CD4-positive, alpha-beta T cell (primary cell): ENCODE data around the gene CD109. TPM values are rescaled to one million over a fixed set of nuclear protein-coding genes. Genes with fewer than 3 reads are reported as not detected.

Source experiments
- ATAC-seq: fragments of 200-7000 bp; cut with Tn5 transposase; one replicate; pipeline ENCODE4 v1.10.0; 2022; ENCODE audit warnings: mild to moderate bottlenecking; ENCODE audit not compliant: poor library complexity
- CTCF ChIA-PET: fragments of 350-600 bp; sonication (Branson Sonifier 250); formaldehyde crosslinking; loops from one replicate; lab custom pipeline; 2021; ENCODE audit warnings: antibody characterized with exemption, inconsistent platforms; lab: Charles Lee
- POLR2A ChIA-PET: fragments of 350-600 bp; sonication (Branson Sonifier 250); formaldehyde crosslinking; loops from one replicate; lab custom pipeline; 2021; ENCODE audit warnings: antibody characterized with exemption, inconsistent platforms; lab: Charles Lee
- DNase-seq, 14 experiments: peaks; one replicate each; pipeline ENCODE4 v3.0.0-alpha.2; 2013 to 2020; ENCODE audit warnings: mixed read lengths in 2 of 14
- H3K27ac ChIP-seq, 2 donors: one replicate each; pipeline versions ENCODE4 v1.5.1 to v1.7.0; 2013; ENCODE audit warnings: low read length in 2 of 2, low read depth in 1 of 2, mild to moderate bottlenecking in 1 of 2
- H3K27me3 ChIP-seq, 2 experiments: 1 replicate in 1 of 2; 2 replicates in 1 of 2; pipeline versions ENCODE4 v1.6.1 to v1.7.0; 2013; ENCODE audit warnings: low read length in 2 of 2, control low read depth in 1 of 2, mild to moderate bottlenecking in 1 of 2, moderate library complexity in 1 of 2; ENCODE audit not compliant: insufficient read depth in 2 of 2, control insufficient read depth in 1 of 2
- H3K36me3 ChIP-seq: one replicate; pipeline ENCODE4 v1.6.1; 2013; ENCODE audit warnings: low read length, control low read depth; ENCODE audit not compliant: insufficient read depth
- H3K4me1 ChIP-seq: one replicate; pipeline ENCODE4 v1.6.1; 2013; ENCODE audit warnings: low read length, control low read depth; ENCODE audit not compliant: insufficient read depth
- H3K4me3 ChIP-seq: one replicate; pipeline ENCODE4 v1.5.1; 2013; ENCODE audit warnings: mild to moderate bottlenecking, low read length, moderate library complexity
- H3K9me3 ChIP-seq, 2 experiments: 1 replicate in 1 of 2; 2 replicates in 1 of 2; pipeline versions ENCODE4 v1.6.1 to v1.7.0; 2013; ENCODE audit warnings: low read length in 2 of 2, mild to moderate bottlenecking in 2 of 2, control low read depth in 1 of 2, moderate library complexity in 1 of 2; ENCODE audit not compliant: control insufficient read depth in 1 of 2, insufficient read depth in 1 of 2
- H3K27ac Mint-ChIP-seq: one replicate; pipeline ENCODE4 v1.8.0; 2020; ENCODE audit warnings: mixed read lengths
- H3K27me3 Mint-ChIP-seq: one replicate; pipeline ENCODE4 v1.8.0; 2021; ENCODE audit warnings: mixed read lengths
- H3K36me3 Mint-ChIP-seq: one replicate; pipeline ENCODE4 v1.8.0; 2021; ENCODE audit warnings: low read depth, mixed read lengths
- H3K4me1 Mint-ChIP-seq: one replicate; pipeline ENCODE4 v1.8.0; 2021; ENCODE audit warnings: low read depth, mixed read lengths
- H3K4me3 Mint-ChIP-seq: one replicate; pipeline ENCODE4 v1.8.0; 2020; ENCODE audit warnings: mild to moderate bottlenecking, mixed read lengths
- H3K9me3 Mint-ChIP-seq: one replicate; pipeline ENCODE4 v1.8.0; 2020; ENCODE audit warnings: mixed read lengths
- CTCF ChIP-seq: fragments of 200-600 bp; IDR thresholded peaks from one replicate; pipeline ENCODE4 v1.8.0; 2022; ENCODE audit warnings: antibody characterized with exemption, mild to moderate bottlenecking
- intact Hi-C, 2 experiments: fragments of 100-400 bp; cut with DNase I in 1 of 2; cut with micrococcal nuclease in 1 of 2; formaldehyde crosslinking; loops; one replicate each; pipeline versions ENCODE4 v1.15.1 to v1.9.0; 2023 to 2025; cut with DNase I, micrococcal nuclease
- total RNA-seq, 174 experiments: library from RNA in 2 of 174; stranded (reverse) in 2 of 174; gene quantifications; one replicate each; pipeline ENCODE4 v1.2.3 and lab custom pipeline; 2021 to 2026

The CD109 gene
- total RNA-seq, 2 experiments from 2014 or later = 0.75 to 0.80 TPM

- DNase-seq = no peak
- no peaks in the 10 kb centered on the region for H3K36me3 ChIP-seq
- Mint-ChIP-seq H3K4me3 (no peak overlapping the region), H3K27me3 (peaks cover 21% of the 10 kb centered on the region), H3K36me3 (no peaks in the 10 kb centered on the region), H3K4me1 (no peaks in the 10 kb centered on the region), H3K27ac (no peak overlapping the region), H3K9me3 (no peaks in the 10 kb centered on the region)
- no peaks in the 10 kb centered on the region for H3K4me1 ChIP-seq
- H3K27me3 ChIP-seq = peaks cover 0 to 8% of the 10 kb centered on the region in 2 experiments
- TF ChIP-seq CTCF = no peak
- intact Hi-C loops = no loop called here
- ATAC-seq = no peak
- ChIA-PET POLR2A (no interaction called here), CTCF (no interaction called here)
- no peak overlapping the region for H3K27ac ChIP-seq
- no peak overlapping the region for H3K4me3 ChIP-seq
- H3K9me3 ChIP-seq = no peaks in the 10 kb centered on the region
Observed at GRCh38 chr6:73664701-73665100, 31.3 kb upstream of the CD109 start.

GRCh38 chr6:73665686-73666319, 30.2 kb upstream of the CD109 start:
- Mint-ChIP-seq H3K36me3 (no peaks in the 10 kb centered on the region), H3K27ac (no peak overlapping the region), H3K4me3 (no peak overlapping the region), H3K27me3 (peaks cover 32% of the 10 kb centered on the region), H3K9me3 (no peaks in the 10 kb centered on the region), H3K4me1 (no peaks in the 10 kb centered on the region)
- Histone ChIP-seq H3K4me1 (no peaks in the 10 kb centered on the region), H3K36me3 (no peaks in the 10 kb centered on the region), H3K9me3 (no peaks in the 10 kb centered on the region), H3K4me3 (no peak overlapping the region), H3K27ac (no peak overlapping the region), H3K27me3 (peaks cover 0 to 8% of the 10 kb centered on the region in 2 experiments)
- CTCF ChIA-PET = interaction anchor here (1.2 kb wide), 1 partner anchor 1543 kb away, joined by 3 read pairs; no protein-coding TSS in a partner anchor
- intact Hi-C loops = no loop called here
- POLR2A ChIA-PET = no interaction called here
- no peak for TF ChIP-seq CTCF
- DNase-seq (no peak), ATAC-seq (no peak)

DNA sequence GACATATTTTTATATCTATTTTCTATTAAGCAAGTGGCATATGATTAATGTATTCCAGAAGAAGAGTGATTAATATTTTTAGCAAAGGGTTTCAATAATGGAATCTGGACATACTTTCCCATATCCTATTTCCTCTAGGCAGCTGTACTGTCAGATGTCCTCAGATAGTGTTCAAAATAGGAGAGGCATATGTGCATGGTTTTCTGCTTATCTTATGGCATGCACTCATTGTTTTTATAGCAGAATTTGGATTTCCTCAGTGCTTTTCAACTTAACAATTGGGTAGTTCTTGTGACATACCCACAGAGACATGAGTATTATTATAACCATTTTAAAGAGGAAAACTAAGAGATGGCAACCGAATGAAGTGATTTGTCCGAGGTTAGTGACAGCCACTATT, 29.6 kb upstream of the CD109 start:
- POLR2A ChIA-PET = no interaction called here
- intact Hi-C loops = no loop called here
- H3K4me3 ChIP-seq = no peak overlapping the region
- H3K27me3 ChIP-seq = peaks cover 0 to 8% of the 10 kb centered on the region in 2 experiments
- Mint-ChIP-seq H3K4me3 (no peak overlapping the region), H3K27me3 (peaks cover 34% of the 10 kb centered on the region), H3K36me3 (no peaks in the 10 kb centered on the region), H3K4me1 (no peaks in the 10 kb centered on the region), H3K27ac (no peak overlapping the region), H3K9me3 (no peaks in the 10 kb centered on the region)
- H3K9me3 ChIP-seq = no peaks in the 10 kb centered on the region
- TF ChIP-seq CTCF = no peak
- no peaks in the 10 kb centered on the region for H3K36me3 ChIP-seq
- no peaks in the 10 kb centered on the region for H3K4me1 ChIP-seq
- H3K27ac ChIP-seq = no peak overlapping the region
- CTCF ChIA-PET = interaction anchor here (1.2 kb wide), 1 partner anchor 1543 kb away, joined by 3 read pairs; no protein-coding TSS in a partner anchor
- ATAC-seq = no peak
- DNase-seq = no peak
